H1 (cell line): ENCODE measurements around the gene TXNL4A. TPM values are rescaled to one million over a fixed set of nuclear protein-coding genes. Genes with fewer than 3 reads are reported as not detected.

Experiments
- CREB1 ChIP-seq: IDR thresholded peaks from 2 replicates; pipeline ENCODE4 v1.6.1; 2012; ENCODE audit warnings: inconsistent platforms
- HDAC2 ChIP-seq, 2 experiments: fragments of 300-600 bp in 1 of 2; sonication (generic) in 1 of 2; IDR thresholded peaks; 2 replicates each; pipeline ENCODE4 v1.6.1; 2011 to 2012; ENCODE audit warnings: low read depth in 2 of 2, low read length in 2 of 2, mild to moderate bottlenecking in 2 of 2, moderate library complexity in 2 of 2, borderline replicate concordance in 1 of 2, inconsistent platforms in 1 of 2
- PHF8 ChIP-seq: fragments of 200-600 bp; sonication (generic); conservative IDR thresholded peaks from 2 replicates; pipeline ENCODE4 v1.7.1; 2012; ENCODE audit warnings: low read depth, mild to moderate bottlenecking, inconsistent platforms, low read length, moderate library complexity
- POLR2A ChIP-seq, 2 experiments: IDR thresholded peaks; 1 replicate in 1 of 2; 2 replicates in 1 of 2; pipeline ENCODE4 v1.6.1; 2011; ENCODE audit warnings: low read depth in 2 of 2, low read length in 2 of 2, mild to moderate bottlenecking in 2 of 2; ENCODE audit errors: control extremely low read depth in 1 of 2
- polyA plus RNA-seq, 7 experiments: library from polyadenylated mRNA; depleted of rRNA in 3 of 7; stranded (reverse) in 5 of 7; unstranded in 2 of 7; fragments of >200 nt in 5 of 7; fragments of 200-250 nt in 2 of 7; gene quantifications; 1 replicate in 5 of 7; 2 replicates in 1 of 7; 4 replicates in 1 of 7; pipeline versions ENCODE4 v1.2.1 to v1.2.3, GENCODE V29; 2011 to 2013; ENCODE audit warnings: missing spikeins in 2 of 7, mixed read lengths in 2 of 7
- total RNA-seq: library from RNA; stranded (reverse); fragmentation: NEBNext Ultra II Directional; extraction: Animal tissue kit (Norgen Biotek cat#: 25700); gene quantifications from 2 replicates; pipeline ENCODE4 v1.2.1, GENCODE V29; 2021
- TF ChIP-seq, protein P1 (sequence below): IDR thresholded peaks from 2 replicates; pipeline ENCODE4 v1.6.1; 2012; ENCODE audit warnings: inconsistent platforms

The TXNL4A gene
- total and polyA plus RNA-seq, 2 of the 8 experiments (the other 6 are each of a cell fraction or from before 2014, with no cell fraction given) = 169 to 181 TPM

DNA sequence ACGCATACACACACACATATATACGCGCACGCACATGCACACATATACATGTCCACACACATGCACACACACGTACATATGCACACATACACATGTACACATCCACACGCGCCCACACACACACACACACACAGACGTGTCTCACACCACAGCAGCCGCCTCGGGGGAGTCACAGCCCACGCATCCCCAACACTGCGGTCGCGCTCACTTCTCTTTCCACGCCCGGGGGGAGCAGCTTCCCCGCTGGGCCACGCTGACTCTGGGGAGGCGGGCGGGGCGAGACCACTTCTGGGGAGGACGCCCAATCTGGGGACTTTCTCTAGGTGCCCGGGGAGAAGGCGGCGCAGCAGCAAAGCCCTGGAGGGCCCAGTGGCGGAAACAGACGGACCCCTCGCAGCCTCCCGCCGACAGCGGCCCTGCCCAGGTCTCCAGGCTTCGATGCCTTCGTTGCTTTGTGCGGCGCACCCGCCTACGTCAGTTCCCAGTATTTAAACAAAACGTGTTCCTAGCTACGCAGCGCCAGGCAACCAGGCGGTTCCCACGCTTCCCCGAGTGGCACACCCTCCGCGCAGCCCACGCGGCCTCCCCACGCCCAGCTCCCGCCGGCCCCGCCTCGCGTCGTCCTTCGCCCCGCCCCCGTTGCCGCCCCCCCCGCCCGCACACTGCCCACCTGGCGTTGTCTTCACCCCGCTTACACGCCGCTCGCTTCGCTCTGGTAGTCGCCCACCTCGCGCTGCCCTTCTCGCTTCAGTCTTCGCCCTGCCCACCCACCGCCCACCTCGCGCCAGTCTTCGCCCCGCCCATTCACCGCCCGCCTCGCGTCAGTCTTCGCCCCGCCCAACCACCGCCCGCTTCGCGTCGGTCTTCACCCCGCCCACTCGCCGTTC lies 45.1 kb upstream of the TXNL4A start (continued):
- TF ChIP-seq, protein P1, sequence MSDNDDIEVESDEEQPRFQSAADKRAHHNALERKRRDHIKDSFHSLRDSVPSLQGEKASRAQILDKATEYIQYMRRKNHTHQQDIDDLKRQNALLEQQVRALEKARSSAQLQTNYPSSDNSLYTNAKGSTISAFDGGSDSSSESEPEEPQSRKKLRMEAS = peak; percentile 74
- TF ChIP-seq CREB1 = peak; percentile 84
- TF ChIP-seq PHF8 = peak; percentile 38; the same call in 1 of the 2 replicates
- peak in 1 of 2 experiments; percentile 58; a peak in 1 of 4 replicates for TF ChIP-seq HDAC2 (IDR thresholded peaks at IDR 0.05; ENCODE audit: borderline replicate concordance in 1 of 2, low read depth in 2 of 2, low read length in 2 of 2)
- TF ChIP-seq POLR2A (IDR thresholded peaks at IDR 0.05; ENCODE audit: control extremely low read depth in 1 of 2, low read depth in 2 of 2, low read length in 2 of 2) = peak; percentile 11 to 59
